GM10266 (cell line): ENCODE data around the gene ELMO1.
A peak's percentile ranks its signal among the peaks of the same experiment; 100 is the strongest.

Source experiments
- DNase-seq: peaks from one replicate; pipeline ENCODE4 v3.0.0; 2012; ENCODE audit errors: extremely low spot score
- TF ChIP-seq, protein P1 (sequence below): IDR thresholded peaks from 2 replicates; pipeline ENCODE4 v1.5.1; 2012; ENCODE audit warnings: mild to moderate bottlenecking, low read depth; ENCODE audit not compliant: control insufficient read depth, insufficient read depth; ENCODE audit errors: missing control alignments

ELMO1 gene

GRCh38 chr7:37201876-37202198, 246.8 kb downstream of the ELMO1 start:
- no peak for DNase-seq
- TF ChIP-seq, protein P1, sequence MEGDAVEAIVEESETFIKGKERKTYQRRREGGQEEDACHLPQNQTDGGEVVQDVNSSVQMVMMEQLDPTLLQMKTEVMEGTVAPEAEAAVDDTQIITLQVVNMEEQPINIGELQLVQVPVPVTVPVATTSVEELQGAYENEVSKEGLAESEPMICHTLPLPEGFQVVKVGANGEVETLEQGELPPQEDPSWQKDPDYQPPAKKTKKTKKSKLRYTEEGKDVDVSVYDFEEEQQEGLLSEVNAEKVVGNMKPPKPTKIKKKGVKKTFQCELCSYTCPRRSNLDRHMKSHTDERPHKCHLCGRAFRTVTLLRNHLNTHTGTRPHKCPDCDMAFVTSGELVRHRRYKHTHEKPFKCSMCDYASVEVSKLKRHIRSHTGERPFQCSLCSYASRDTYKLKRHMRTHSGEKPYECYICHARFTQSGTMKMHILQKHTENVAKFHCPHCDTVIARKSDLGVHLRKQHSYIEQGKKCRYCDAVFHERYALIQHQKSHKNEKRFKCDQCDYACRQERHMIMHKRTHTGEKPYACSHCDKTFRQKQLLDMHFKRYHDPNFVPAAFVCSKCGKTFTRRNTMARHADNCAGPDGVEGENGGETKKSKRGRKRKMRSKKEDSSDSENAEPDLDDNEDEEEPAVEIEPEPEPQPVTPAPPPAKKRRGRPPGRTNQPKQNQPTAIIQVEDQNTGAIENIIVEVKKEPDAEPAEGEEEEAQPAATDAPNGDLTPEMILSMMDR = no peak

DNA sequence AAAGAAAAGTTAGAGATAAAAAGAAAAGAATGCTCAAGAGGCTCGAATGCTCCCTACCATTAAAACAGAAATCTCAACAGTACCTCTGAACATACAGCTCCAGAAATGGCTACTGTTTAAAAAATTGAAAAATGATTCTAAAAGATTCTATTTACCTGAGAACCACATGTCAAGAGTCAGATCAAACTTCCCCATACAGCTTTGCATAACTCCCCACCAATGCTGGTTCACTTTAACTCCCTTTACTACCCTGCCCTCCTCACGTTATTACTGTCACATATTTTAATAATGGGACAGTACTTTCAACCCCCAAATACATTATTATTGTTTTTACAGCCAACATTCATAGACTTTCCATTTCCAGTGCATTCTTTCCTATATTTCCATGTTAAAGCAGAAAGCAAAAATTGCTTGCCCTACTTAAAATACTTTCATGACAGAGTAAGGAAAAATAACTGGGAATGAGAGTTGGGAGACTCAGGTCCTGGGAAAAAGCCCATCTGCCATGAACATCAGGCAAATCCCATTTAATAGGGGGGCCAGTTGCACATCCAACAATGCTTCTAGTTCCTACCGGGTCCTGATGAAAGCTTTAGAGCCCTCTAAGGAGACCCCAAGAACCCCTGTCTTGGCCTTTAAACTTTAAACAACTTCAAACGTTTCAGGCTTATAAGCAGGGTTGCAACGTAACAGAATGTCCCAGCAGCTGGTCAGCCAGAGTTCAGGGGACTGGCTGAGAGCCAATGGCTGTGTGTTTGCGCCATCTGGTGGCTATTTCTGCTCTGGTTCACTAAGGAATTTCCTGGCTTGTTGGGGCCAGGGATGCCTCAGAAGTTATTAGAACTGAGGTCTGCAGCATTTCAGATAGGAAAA, 247.4 kb downstream of the ELMO1 start:
- DNase-seq = peak; percentile 66
- TF ChIP-seq, protein P1 = peak; percentile 88

DNA sequence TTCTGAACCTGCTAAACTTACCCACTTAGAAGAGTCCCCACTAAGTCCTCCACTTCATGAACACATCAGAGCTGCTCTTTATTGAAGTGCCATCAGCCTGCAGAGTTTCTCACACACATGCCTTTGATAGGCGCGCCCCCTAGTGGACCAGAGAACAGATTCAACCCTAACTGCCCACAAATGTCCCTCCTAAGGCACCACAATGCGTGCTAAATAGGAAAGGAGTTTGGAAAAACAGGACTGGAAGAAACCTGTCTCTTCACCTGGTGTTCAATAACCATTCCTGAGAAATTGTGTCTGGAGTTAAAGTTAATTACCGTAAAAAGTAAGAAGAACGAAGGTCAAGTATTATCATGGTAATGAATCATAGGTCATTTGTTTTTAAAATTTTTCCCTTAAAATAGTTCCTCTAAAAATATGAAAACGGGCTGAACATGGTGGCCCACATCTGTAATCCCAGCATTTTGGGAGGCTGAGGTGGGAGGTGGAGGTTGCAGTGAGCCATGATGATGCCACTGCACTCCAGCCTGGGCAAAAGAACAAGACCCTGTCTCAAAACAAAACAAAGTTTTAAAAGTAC, 249.7 kb downstream of the ELMO1 start:
- TF ChIP-seq, protein P1 = peak; percentile 84
- peak; percentile 56 for DNase-seq

DNA sequence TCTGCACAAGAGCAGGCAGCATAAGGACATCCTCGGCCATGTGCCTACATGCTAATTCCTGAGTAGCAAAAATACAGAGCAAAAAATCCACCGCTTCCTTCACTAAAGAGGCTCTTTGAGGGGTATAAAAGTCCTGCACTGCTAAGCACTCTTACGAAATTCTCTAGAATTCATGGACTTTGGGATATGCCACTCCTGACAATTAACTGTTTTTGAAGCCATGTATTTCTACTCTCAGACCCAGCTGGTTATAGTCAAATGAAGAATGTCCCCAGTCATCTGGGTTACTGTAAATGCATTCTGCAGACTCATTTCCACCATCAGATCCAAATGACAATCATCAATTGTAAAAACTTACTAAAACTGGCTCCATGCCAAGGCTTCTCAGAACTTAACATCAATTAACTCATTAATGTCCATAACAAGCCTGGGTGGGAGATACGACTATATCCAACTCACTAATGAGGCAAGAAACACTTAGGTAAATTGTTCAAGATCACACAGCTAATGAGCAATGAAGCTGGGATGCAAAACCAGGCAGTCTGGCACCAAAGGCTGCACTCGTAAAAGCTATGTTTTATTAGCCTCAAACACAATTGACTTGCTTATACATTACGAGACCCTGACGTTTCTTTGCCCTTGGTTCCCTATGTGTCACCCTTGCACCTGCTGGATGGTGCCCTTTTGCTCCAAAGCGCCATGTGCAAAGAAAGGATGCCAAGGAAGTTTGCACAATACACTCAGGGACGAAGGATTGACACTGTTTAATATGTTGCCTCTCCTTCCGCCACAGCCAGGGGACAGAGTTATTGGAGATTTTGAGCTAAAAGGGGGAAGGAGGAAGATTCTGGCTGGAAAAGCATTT, 250.4 kb downstream of the ELMO1 start:
- TF ChIP-seq, protein P1 = no peak
- no peak for DNase-seq

DNA sequence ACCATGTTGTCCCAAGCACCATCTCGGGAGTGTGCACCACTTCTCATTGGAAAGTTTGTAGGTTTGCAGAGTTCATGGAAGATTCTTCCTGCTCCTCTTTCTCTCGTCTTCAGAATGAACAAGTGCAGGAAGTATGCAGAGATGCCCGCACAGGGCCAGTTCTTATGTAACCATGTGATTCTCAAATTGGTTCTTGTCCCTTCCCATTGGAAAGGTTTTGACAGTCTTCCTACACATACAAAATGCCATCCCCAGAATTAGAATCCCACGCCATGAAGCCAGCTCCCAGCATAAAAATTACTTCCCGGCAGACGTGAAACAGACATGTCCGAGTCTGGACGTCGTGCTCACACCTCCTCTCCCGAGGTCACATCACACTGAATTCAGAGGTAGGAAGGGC, 251.6 kb downstream of the ELMO1 start:
- TF ChIP-seq, protein P1 = no peak
- no peak for DNase-seq

- no peak for DNase-seq
- TF ChIP-seq, protein P1 = no peak
Measured at GRCh38 chr7:37196676-37197075, 252.0 kb downstream of the ELMO1 start.

GRCh38 chr7:37195388-37195787, 253.3 kb downstream of the ELMO1 start:
- DNase-seq = no peak
- TF ChIP-seq, protein P1 = no peak
